GM19324 (cell line): Measurements from ENCODE around the gene ALKBH5.
"Not testable (repeated sequence)": the region's sequence is repeated elsewhere in the genome, so short reads cannot be mapped to it uniquely, and the experiment has no call there.

ENCODE experiments used
- ATAC-seq: cut with Tn5 transposase; IDR thresholded peaks from one replicate; pipeline ENCODE4 v1.9.1; 2021; ENCODE audit warnings: mild to moderate bottlenecking, moderate library complexity; ENCODE audit not compliant: unreplicated experiment, low FRiP score

ALKBH5 gene

DNA sequence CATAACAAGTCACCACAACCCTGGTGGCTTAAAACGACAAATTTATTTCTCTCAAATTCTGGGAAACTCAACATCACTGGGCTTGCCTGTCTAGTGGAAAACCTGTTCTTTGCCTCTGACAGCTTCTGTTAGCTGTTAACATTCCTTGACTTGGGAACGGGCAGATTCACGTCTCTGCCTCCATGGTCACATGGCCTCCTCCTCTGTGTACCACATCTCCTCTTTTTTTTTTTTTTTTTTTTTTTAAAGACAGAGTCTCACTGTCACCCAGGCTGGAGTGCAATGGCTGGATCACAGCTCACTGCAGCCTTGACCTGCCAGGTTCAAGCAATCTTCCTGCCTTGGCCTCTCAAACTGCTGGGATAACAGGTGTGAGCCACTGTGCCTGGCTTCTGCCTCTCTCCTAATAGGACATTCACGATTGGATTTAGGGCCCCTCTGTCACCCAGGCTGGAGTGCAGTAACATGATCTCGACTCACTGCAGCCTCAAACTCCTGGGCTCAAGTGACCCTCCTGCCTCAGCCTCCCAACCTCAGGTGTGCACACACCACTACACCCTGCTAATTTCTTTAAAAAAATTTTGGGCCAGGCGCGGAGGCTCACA, 30.1 kb downstream of the ALKBH5 start:
- ATAC-seq, result no peak

DNA sequence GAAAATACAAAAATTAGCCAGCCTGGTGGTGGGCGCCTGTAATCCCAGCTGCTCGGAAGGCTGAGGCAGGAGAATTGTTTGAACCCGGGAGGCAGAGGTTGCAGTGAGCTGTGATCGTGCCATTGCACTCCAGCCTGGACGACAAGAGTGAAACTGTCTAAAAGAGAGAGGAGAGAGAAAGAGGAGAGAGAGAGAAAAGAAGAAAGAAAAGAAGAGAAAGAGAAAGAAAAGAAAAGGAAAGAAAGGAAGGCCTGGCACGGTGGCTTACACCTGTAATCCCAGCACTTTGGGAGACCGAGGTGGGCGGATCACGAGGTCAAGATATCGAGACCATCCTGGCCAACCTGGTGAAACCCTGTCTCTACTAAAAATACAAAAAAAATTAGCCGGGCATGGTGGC, 33.3 kb downstream of the ALKBH5 start:
- ATAC-seq, result not testable (repeated sequence)

DNA sequence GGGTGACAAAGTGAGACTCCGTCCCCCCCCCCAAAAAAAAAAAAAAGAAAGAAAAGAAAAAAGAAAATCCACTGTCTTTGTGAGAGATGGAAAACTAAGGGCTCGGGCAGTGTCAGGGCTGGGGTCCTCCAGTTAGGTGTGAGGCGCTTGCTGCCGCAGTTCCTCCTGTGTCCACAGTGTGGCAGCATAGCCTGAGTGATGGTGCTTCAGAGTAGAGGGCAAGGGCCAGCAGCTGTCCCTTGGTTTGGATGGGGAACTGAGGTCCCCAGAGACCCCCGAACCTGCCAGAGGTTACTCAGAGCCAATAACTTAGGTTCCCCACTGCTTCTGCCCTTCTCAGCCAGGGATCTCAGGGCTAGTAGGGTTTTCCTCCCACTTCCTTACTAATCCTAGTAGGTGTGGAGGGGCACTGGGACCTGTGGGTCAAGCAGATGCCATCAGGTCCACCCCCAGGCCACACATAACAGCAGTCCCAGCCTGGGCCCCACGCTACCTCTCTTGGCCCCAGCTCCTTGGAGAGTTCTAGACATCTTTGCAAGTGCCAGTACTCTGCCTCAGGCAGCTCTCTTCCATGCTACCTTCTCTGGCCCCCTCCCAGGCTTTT, 33.9 kb downstream of the ALKBH5 start:
- no peak for ATAC-seq

DNA sequence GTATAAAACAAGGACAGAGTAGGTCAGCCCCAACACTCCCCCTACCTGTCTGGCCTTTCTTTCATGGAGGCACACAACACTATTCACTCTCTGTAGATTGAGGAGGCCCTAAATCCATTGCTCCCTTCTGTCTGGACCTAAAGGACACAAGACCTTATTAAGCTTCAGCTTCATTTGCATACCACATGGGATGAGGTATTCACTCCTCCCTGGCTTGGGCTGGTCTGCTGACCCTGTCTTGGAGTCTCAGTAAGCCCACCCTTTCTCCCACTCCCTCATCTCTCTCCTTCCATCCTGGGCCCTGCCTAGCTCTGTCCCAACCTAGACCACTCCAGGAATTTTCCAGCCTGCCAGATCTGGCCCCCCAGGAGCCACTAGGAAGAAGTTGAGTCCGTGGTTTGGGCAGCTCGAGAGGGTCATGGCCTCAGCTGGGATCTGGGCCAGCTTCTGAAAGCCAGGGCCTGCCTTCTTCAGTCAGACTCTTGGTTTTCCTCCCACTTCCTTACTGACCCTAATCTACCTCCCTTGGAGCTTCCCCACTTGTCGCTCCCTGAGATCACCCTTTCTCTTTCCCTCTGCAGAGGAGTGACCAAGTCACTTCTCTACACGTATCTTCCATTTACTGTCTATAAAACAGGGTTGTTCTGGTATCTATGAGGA, 35.3 kb downstream of the ALKBH5 start:
- no peak for ATAC-seq

DNA sequence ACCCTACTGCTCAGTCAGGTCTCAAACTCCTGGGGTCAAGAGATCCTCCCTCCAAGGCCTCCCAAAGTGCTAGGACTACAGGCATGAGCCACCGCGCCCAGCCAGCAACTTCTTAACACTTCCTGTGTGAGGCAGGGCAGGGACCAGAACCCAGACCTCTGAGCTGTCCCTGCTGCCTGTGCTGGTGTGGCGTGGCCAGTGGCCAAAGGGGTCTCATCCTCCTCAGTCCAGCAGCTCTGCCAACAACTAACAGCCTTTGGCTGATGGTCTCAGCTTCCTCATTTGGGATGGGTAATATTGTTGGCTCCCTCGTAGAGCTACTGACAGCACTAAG, 40.4 kb downstream of the ALKBH5 start:
- no peak for ATAC-seq

DNA sequence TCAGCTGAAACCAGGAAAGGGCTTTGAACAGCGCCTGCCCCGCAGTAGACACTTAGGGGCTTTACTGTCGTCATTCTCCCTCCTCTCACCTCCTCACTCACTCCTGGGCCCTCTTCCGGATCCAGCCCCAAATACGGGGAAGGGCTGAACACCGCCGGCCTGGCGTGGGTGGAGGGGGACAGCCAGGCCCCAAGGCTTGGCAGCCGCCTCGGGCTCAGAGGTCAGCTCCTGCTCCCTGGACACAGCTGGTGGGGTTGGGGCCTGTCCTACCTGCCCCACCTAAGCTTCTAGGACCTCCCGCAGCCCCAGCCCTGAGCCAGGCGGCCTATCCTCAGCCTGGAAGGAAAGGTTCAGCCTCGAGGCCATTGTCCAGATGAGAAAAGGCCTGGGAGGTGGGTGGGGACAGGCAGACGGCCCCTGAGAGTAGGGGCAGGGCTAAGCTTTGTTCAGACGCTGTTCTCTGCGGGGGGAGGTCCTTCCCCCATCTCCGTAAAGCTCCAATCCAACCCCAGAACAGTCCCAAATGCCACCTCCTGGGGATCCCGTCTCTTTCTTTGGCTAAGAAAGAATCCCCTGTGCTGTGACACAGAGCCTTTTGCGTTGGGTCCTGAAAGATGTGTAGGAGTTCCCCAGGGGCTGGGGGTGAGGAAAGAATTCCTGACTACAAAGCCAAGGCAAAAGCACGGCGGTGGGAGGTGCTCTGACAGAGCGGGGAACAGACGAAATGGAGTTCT, 40.9 kb downstream of the ALKBH5 start:
- ATAC-seq, result no peak

DNA sequence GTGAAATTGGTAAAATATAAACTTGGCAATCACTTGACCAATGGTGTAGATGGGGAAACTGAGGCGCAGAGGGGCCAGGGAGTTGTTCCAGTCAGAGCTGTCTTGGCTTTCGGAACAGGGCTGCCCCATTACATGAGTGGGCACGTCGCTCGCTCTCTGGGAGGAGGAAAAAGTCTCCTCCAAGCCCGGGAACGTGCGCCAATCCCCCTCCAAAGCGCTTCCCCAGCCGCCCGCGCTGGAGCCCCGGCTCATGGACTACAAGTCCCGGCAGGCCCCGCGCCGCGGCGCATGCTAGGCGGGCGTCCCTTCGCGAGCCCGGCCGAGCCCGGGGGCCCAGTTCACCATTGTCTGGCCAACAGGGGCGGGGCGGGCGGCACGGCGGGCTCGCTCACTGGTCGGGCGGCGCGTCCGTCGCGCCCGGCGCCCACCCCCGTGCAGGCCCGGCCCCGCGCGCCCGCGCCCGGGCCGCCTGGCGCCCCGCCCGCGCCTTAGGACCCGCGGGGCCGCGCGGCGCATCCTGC, 41.6 kb downstream of the ALKBH5 start, which contains the start of gene LLGL1:
LLGL1 (plus strand) TSS at position 515 of the 521 bp plus-strand sequence. CDS start 48 bp downstream, outside the sequence.
- peak; percentile 91 for ATAC-seq

DNA sequence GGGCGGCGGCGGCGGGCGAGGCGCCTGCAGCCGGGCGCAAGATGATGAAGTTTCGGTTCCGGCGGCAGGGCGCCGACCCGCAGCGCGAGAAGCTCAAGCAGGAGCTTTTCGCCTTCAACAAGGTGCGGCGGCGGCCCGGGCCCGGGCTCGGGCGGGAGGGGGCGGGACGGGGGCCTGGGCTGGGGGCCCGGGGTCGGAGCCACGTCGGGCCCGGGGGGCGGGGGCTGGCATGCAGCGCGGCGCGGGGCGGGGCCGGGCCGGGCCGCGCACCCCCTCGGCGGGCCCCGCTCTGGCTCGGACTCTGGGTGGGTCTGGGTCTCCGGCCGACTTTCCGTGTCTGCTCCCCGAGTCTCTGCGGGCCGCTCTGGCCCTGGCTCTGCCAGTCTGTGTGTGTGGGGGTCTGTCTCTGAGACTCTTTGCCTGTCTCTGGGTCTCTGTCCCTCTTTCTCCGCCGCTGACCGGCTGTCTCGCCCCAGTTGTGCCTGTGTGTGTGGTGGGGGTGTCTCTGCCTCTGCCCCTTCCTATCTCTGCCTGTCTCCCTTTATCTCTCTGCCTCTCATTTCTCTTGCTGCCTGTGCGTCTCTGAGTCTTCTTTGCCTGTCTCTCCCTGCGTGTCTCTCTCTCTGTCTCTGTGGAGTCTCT, 42.1 kb downstream of the ALKBH5 start:
- peak; percentile 31 for ATAC-seq

DNA sequence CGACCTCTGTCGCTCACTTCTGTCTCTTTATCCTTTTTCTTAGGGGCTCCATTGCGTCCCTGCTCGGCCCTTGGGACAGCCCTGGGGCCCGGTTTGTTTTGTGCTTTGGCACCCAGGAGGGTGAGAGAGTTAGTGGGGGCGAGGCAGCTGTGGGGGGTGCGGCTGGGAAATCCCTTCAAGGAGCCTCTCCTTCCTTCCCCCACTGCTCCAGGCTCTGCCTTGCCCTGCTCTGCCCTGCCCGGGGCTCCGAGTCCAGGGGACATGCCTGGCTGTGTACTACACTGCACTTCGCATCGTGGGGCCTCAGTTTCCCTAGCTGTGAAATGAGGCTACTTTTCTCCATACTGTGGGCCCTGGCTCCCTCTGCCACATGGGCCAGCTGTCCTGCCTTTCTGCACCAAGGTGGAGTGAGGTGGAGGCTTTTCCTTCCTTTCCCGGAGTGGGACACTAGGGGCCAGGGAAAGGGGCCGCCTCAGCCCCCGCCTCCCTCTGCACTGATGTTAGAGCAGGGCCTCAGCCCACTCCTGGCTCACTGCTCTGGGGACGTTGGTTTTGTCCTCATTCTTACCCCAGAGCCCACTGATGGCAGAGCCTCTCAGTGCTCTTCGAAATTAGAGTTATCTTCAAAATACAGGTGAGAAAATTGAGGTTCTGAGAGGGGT, 42.8 kb downstream of the ALKBH5 start:
- no peak for ATAC-seq

DNA sequence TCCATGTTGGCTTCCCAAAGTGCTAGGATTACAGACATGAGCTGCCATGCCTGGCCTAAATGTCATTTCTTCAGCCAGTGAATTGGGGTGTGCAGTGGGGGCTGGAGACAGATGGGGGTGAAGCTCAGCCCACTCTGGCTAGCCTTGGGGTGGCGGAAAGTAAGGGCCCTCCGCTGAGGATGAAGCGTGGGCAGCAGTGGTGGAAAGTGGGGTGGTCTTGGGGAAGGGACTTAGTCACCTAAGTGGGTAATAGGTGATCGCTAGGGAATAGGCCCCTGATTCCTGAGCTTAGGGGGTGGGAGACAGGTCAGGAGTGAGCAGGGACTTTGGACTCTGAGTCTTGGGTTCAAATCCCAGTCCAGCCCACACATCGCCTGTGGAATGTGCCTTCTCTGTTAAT, 44.0 kb downstream of the ALKBH5 start:
- ATAC-seq, result no peak

DNA sequence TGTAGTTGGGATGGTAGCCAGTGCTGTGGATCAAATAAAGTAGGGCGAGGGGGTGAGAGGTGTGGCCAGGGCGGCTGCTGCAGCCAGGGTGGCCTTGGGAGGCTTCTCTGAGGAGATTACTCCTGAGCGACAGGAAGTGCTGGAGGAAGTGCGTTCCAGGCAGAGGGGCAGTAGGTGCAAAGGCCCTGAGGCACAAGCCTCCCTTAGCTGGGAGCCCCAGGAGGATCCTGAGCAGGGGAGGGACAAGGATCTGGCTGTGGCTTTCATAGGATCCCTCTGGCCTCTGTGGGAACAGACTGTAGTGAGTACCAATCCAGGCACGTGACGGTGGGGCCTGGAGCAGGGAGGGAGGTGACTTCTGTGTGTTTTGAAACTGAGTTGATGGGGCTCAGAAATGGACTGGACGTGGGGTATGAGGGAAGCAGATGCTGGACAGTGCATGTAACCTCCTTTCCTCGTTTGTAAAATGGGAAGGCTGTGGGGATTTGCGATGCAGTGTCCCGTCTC, 44.6 kb downstream of the ALKBH5 start:
- no peak for ATAC-seq

DNA sequence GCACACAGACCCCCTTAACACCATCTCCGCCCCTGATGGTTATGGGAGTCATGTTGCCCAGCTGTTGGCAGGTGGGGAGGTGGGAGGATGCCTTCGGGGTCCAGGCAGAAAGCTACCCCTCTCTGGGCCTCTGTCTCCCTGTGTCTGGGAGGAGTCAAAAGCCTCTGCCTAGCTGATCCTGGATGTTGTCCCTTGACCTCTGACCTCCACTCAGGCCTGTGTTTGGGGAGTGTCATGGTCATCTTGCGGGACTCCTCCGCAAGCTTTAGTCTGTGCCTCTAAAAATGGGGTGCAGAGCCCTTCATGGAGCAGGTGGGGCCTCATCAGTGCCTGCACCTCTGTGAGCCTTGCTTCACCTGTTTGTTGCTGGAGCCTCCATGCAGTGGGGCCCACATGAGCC, 45.6 kb downstream of the ALKBH5 start:
- ATAC-seq, result no peak

DNA sequence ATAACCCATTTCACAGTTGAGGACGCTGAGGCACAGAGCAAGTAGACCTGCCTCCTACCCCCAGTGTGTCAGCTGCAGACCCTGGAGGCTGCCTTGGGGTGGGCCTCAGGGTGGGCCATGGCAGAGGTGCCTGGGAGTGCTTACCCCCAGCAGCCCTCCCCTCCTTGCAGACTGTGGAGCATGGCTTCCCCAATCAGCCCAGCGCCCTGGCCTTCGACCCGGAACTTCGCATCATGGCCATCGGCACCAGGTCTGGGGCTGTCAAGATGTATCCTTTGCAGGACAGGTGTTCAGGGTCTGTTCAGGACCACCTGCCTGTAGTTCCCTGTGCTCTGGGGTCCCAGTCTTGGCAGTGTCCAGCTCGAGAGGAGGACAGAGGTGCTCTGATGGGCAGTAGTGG, 46.1 kb downstream of the ALKBH5 start:
- no peak for ATAC-seq

DNA sequence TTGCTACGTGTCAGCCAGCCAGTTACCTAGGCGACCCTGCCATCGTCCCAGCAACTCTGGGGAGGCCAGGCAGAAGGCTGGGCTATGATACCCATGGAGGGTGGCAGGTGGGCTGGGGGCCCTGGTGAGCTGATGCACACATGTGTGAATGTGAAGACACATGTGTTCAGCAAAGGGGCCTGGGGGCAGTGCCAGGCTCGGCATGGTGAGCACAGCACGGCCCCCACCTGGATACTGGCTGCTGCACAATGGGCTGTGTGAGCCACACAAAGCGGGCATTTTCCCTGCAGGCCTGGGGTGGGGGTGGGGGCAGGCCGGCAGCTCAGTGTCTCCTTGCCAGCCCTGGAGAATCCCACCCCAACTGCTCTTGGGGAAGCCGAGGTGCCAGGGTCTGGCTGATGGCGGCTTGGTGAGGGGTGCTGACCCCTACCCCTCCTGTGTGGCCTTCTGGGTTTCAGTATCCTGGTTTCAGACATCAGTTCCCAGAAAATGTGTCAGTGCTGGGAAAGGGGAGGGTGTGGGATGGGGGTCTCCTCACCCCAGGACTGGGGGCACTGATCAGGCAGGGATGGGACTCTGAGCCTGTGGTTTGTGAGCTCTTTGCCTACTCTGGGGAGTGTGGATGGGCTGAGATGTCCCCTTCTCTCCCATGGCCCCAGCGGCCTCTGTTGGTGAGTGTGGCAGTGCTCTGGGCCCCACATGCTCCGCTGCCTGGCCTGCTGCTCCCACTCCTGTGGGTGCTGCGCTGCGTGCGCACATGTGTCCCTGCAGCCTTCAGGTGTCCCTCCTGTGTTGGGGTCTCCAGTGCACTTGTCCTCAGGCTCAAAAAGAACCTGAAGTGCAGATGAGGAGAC, 46.9 kb downstream of the ALKBH5 start:
- ATAC-seq, result no peak

DNA sequence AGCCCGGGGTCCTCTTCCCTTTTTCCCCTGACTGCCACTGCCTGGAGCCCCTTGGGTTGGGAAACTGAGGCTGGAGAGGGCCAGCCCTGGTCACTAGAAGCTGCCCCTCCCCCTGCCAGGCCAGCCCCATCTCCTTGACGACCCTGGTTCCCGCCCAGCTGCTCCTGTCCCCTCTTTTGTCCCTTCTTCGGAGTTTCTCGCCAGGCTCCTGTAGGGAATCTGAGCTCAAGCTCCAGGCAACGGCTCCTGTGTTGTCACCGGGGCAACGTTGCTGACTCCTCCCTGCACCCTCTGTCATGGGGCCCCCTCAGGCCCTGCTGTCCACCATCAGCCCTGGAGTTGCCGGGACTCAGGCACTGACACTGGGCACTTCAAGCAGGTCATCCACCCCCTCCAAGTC, 47.5 kb downstream of the ALKBH5 start:
- no peak for ATAC-seq

DNA sequence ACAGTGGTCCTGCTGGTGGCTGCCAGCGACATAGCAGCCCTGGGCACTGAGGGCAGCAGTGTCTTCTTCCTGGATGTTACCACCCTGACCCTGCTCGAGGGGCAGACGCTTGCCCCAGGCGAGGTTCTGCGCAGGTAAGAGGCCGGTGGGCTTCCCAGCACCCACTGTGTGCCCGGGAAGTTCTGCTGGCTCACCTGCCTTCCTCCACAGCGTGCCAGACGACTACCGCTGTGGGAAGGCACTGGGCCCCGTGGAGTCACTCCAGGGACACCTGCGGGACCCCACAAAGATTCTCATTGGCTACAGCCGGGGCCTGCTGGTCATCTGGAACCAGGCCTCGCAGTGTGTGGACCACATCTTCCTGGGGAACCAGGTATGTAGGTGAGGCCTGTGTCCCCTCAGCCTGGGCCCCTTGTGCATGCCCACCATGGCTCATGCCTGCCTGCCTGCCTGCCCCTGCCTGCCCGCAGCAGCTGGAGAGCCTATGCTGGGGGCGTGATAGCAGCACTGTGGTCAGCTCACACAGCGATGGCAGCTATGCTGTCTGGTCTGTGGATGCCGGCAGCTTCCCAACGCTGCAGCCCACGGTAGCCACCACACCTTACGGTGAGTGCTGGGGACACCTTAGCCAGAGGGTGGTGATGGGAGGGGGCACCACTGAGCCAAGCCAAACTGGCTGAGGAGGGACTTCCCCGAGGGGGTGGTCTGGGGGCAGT, 50.3 kb downstream of the ALKBH5 start:
- no peak for ATAC-seq

DNA sequence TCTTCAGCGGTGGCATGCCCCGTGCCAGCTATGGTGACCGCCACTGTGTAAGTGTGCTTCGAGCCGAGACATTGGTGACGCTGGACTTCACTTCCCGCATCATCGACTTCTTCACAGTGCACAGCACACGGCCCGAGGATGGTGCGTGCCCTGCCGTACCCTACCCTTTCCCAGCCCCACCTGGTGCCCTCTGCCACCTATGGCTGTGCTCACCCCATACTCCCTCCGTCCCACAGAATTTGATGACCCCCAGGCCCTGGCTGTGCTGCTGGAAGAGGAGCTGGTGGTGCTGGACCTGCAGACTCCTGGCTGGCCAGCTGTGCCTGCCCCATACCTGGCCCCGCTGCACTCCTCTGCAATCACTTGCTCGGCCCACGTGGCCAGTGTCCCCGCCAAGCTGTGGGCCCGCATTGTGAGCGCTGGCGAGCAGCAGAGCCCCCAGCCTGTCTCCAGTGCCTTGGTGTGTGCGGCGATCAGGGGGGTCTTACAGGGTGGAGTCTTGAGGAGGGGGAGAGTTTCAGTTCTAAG, 51.3 kb downstream of the ALKBH5 start:
- no peak for ATAC-seq

DNA sequence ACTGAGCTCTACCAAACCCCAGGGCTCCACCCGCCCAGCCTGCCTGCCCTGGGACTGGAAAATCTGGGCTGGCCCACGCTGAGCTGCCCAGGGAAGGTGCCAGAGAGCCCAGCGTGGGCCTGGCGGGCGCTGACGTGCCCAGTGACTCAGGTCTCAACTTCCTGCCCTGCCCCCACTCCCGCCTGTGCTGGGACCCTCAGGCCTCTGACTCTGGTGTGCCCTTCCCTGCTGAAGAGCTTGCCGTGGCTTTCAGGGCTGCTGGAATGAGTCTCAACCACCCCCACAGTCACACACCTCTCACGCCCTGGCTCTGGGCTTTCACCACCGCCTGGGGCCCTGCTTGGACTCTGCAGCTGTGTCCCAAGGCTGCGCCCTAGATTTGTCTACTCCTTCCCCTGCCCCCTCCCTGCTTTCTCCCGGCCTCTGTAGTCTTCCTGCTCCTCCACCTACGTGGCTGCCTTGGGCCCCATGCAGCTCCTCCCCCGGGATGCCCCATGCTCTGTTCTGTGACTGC, 52.2 kb downstream of the ALKBH5 start:
- no peak for ATAC-seq
